Stomach smooth muscle (tissue), 2 donors: ENCODE results near the gene LRRC41.

Source experiments
- H3K27ac ChIP-seq: one replicate; pipeline ENCODE4 v1.7.0; 2013; ENCODE audit warnings: mild to moderate bottlenecking, low read length, inconsistent platforms
- H3K27me3 ChIP-seq, 2 donors: one replicate each; pipeline ENCODE4 v1.7.0; 2013; ENCODE audit warnings: low read length in 2 of 2; ENCODE audit not compliant: insufficient read depth in 2 of 2, control insufficient read depth in 1 of 2
- H3K36me3 ChIP-seq, 2 donors: one replicate each; pipeline ENCODE4 v1.7.0; 2013; ENCODE audit warnings: low read length in 2 of 2; ENCODE audit not compliant: control insufficient read depth in 2 of 2, insufficient read depth in 2 of 2
- H3K4me1 ChIP-seq: one replicate; pipeline ENCODE4 v1.7.0; 2013; ENCODE audit warnings: low read length; ENCODE audit not compliant: control insufficient read depth, insufficient read depth
- H3K4me3 ChIP-seq, 2 donors: one replicate each; pipeline ENCODE4 v1.7.0; 2013; ENCODE audit warnings: low read length in 2 of 2
- H3K9ac ChIP-seq, 2 donors: one replicate each; pipeline ENCODE4 v1.7.0; 2013; ENCODE audit warnings: low read length in 2 of 2, mild to moderate bottlenecking in 1 of 2
- H3K9me3 ChIP-seq, 2 donors: one replicate each; pipeline ENCODE4 v1.7.0; 2013; ENCODE audit warnings: low read length in 2 of 2; ENCODE audit not compliant: control insufficient read depth in 2 of 2
- donor health status: healthy.
- donor health status: Pancreatic carcinoma.

LRRC41 gene

GRCh38 chr1:46284597-46285564 lies 18.5 kb downstream of the LRRC41 start:
- no peak overlapping the region for H3K4me3 ChIP-seq
- H3K27ac ChIP-seq = no peak overlapping the region
- no peaks in the 10 kb centered on the region for H3K4me1 ChIP-seq
- no peaks in the 10 kb centered on the region for H3K27me3 ChIP-seq
- no peaks in the 10 kb centered on the region for H3K9me3 ChIP-seq
- H3K36me3 ChIP-seq = peaks cover 44 to 58% of the 10 kb centered on the region in 2 donors
- no peak overlapping the region for H3K9ac ChIP-seq

- Histone ChIP-seq H3K27me3 (no peaks in the 10 kb centered on the region), H3K36me3 (peaks cover 43 to 60% of the 10 kb centered on the region in 2 donors), H3K27ac (no peak overlapping the region), H3K9me3 (no peaks in the 10 kb centered on the region), H3K9ac (no peak overlapping the region), H3K4me1 (no peaks in the 10 kb centered on the region), H3K4me3 (no peak overlapping the region)
Observed at GRCh38 chr1:46284058-46284457, 19.4 kb downstream of the LRRC41 start.

- Histone ChIP-seq H3K9ac (no peak overlapping the region), H3K4me1 (no peaks in the 10 kb centered on the region), H3K36me3 (peaks cover 28 to 56% of the 10 kb centered on the region in 2 donors), H3K27ac (no peak overlapping the region), H3K27me3 (no peaks in the 10 kb centered on the region), H3K9me3 (no peaks in the 10 kb centered on the region), H3K4me3 (no peak overlapping the region)
Observed at GRCh38 chr1:46281021-46281420, 22.4 kb downstream of the LRRC41 start.

GRCh38 chr1:46280092-46280491 lies 23.3 kb downstream of the LRRC41 start:
- H3K4me1 ChIP-seq = no peaks in the 10 kb centered on the region
- no peaks in the 10 kb centered on the region for H3K9me3 ChIP-seq
- H3K36me3 ChIP-seq = peaks cover 21 to 48% of the 10 kb centered on the region in 2 donors
- H3K27me3 ChIP-seq = no peaks in the 10 kb centered on the region
- no peak overlapping the region for H3K4me3 ChIP-seq
- no peak overlapping the region for H3K27ac ChIP-seq
- no peak overlapping the region for H3K9ac ChIP-seq

- Histone ChIP-seq H3K9ac (no peak overlapping the region), H3K27me3 (no peaks in the 10 kb centered on the region), H3K9me3 (no peaks in the 10 kb centered on the region), H3K27ac (no peak overlapping the region), H3K36me3 (peaks cover 11 to 36% of the 10 kb centered on the region in 2 donors), H3K4me1 (no peaks in the 10 kb centered on the region), H3K4me3 (no peak overlapping the region)
Observed at GRCh38 chr1:46278807-46279206, 24.6 kb downstream of the LRRC41 start.

- peaks cover 11 to 33% of the 10 kb centered on the region in 2 donors for H3K36me3 ChIP-seq
- no peak overlapping the region for H3K27ac ChIP-seq
- no peaks in the 10 kb centered on the region for H3K4me1 ChIP-seq
- no peak overlapping the region for H3K9ac ChIP-seq
- no peak overlapping the region for H3K4me3 ChIP-seq
- H3K27me3 ChIP-seq = no peaks in the 10 kb centered on the region
- H3K9me3 ChIP-seq = no peaks in the 10 kb centered on the region
Observed at GRCh38 chr1:46277658-46278373, 25.6 kb downstream of the LRRC41 start.

- no peaks in the 10 kb centered on the region for H3K27me3 ChIP-seq
- no peak overlapping the region for H3K4me3 ChIP-seq
- no peaks in the 10 kb centered on the region for H3K4me1 ChIP-seq
- no peak overlapping the region for H3K9ac ChIP-seq
- peaks cover 1 to 17% of the 10 kb centered on the region in 2 donors for H3K36me3 ChIP-seq
- no peak overlapping the region for H3K27ac ChIP-seq
- no peaks in the 10 kb centered on the region for H3K9me3 ChIP-seq
Observed at GRCh38 chr1:46275030-46275337, 28.4 kb downstream of the LRRC41 start.

GRCh38 chr1:46274225-46275029 lies 29.0 kb downstream of the LRRC41 start:
- H3K36me3 ChIP-seq = peaks cover 0 to 14% of the 10 kb centered on the region in 2 donors
- H3K9me3 ChIP-seq = no peaks in the 10 kb centered on the region
- H3K27ac ChIP-seq = no peak overlapping the region
- H3K27me3 ChIP-seq = no peaks in the 10 kb centered on the region
- no peak overlapping the region for H3K4me3 ChIP-seq
- no peaks in the 10 kb centered on the region for H3K4me1 ChIP-seq
- H3K9ac ChIP-seq = no peak overlapping the region

GRCh38 chr1:46268578-46268977 lies 34.8 kb downstream of the LRRC41 start:
- Histone ChIP-seq H3K4me1 (no peaks in the 10 kb centered on the region), H3K9ac (no peak overlapping the region), H3K27ac (no peak overlapping the region), H3K4me3 (no peak overlapping the region), H3K27me3 (no peaks in the 10 kb centered on the region), H3K36me3 (no peaks in the 10 kb centered on the region), H3K9me3 (no peaks in the 10 kb centered on the region)

GRCh38 chr1:46263146-46263545 lies 40.3 kb downstream of the LRRC41 start:
- Histone ChIP-seq H3K27me3 (no peaks in the 10 kb centered on the region), H3K9ac (no peak overlapping the region), H3K4me1 (no peaks in the 10 kb centered on the region), H3K9me3 (no peaks in the 10 kb centered on the region), H3K4me3 (no peak overlapping the region), H3K27ac (no peak overlapping the region), H3K36me3 (no peaks in the 10 kb centered on the region)
